Spleen (tissue), 7 donors: Measurements from ENCODE around the gene KCNJ9.

Source experiments
- CTCF ChIP-seq, 11 experiments: fragments of 200-600 bp in 7 of 11; fragments of 450-650 bp in 4 of 11; sonication (generic) in 4 of 11; IDR thresholded peaks in 8 of 11; conservative IDR thresholded peaks in 3 of 11; 1 replicate in 7 of 11; 2 replicates in 4 of 11; pipeline versions ENCODE4 v1.4.0 to v1.8.0; 2016 to 2021; ENCODE audit warnings: antibody characterized with exemption in 11 of 11, inconsistent platforms in 4 of 11, mild to moderate bottlenecking in 1 of 11
- POLR2A ChIP-seq, 3 donors: fragments of 450-650 bp; IDR thresholded peaks; one replicate each; pipeline ENCODE4 v1.5.1; 2017; ENCODE audit warnings: antibody characterized with exemption in 3 of 3, mild to moderate bottlenecking in 1 of 3
- POLR2AphosphoS5 ChIP-seq, 3 donors: sonication (generic); formaldehyde crosslinking; IDR thresholded peaks; one replicate each; pipeline ENCODE4 v1.5.1; 2017; ENCODE audit warnings: antibody characterized with exemption in 3 of 3
- donor health status: DM: no; HTN: no; CAD: no; lungs with moderate emphysema.
- donor health status: DM: no; HTN: no; CAD: no.
- donor health status: DM: no; HTN: no; CAD: no.

- TF ChIP-seq CTCF (IDR thresholded peaks at IDR 0.05 in 8 of 11, conservative IDR thresholded peaks at IDR 0.05 in 3 of 11) (no peak), POLR2A (IDR thresholded peaks at IDR 0.05) (no peak), POLR2AphosphoS5 (IDR thresholded peaks at IDR 0.05) (no peak)
Observed at GRCh38 chr1:160114085-160114484, 32.7 kb downstream of the KCNJ9 start.
